NCI-H460 (cell line): ENCODE data around the gene INPP5K. TPM values are rescaled to one million over a fixed set of nuclear protein-coding genes. Genes with fewer than 3 reads are reported as not detected.
"Not testable (repeated sequence)": the region's sequence is repeated elsewhere in the genome, so short reads cannot be mapped to it uniquely, and the experiment has no call there.

ENCODE experiments used
- DNase-seq: peaks from one replicate; pipeline ENCODE4 v3.0.0-alpha.2; 2016; ENCODE audit warnings: low read depth; ENCODE audit errors: extremely low read depth
- total RNA-seq: library from RNA; depleted of rRNA; stranded (reverse); fragments of >200 nt; shearing (Covaris generic); gene quantifications from 2 replicates; pipeline ENCODE4 v1.2.3, GENCODE V29; 2014

The INPP5K gene
- total RNA-seq, 1 experiment from 2014 or later: 20.0 TPM

- no peak for DNase-seq
These were observed 46.2 kb downstream of the INPP5K start for GRCh38 chr17:1470071-1470754.

DNA sequence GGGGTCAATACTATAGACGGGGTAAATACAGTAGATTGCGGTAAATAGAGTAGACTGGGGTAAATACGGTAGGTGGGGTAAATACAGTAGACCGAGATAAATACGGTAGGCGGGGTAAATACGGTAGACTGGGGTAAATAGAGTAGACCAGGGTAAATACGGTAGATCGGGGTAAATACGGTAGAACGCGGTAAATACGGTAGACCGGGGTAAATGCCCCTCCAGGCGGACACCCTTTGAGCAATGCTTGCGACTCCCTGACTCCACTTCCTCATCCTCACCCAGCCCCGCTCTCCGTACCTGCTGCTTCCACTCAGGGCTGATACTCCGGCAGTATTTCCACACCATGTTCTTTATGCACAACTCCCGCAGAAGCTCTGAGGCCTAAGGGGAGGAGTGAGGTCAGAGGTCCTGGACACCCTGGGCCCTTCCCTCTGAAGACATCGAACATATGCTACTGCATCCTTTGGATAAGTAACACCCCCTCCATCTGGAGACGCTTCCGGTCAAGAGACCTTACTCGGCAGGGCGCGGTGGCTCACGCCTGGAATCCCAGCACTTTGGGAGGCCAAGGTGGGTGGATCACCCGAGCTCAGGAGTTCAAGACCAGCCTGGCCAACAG, 47.1 kb downstream of the INPP5K start:
- DNase-seq: no peak

DNA sequence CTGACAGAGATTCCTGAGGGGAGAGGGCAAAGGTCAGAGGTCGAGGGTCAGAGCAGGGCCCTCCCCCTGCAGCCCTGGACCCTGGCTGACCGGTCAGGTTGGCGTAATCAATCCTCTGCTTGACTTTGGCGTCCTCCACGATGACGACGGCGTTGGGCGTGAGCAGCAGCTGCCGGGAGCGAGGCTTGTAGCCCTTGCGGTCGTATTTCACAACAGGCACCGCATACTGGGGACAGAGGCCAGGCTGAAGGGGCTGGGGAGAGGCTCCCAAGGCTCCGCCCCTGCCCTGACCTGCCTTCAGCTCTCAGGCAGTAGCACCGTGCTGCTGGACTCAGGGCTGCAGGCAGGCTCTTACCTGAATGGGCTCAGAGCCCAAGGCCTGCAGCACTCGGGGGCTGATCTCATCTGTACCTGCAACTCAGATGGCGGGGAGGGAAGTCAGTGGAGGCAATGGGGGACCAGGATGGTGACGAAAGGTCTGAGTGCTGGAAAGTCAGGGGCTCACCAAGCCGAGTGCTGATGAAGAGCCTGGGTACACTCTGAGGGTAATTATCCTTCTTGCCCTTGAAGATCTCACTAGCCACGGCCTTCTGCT, 48.4 kb downstream of the INPP5K start:
- no peak for DNase-seq

DNA sequence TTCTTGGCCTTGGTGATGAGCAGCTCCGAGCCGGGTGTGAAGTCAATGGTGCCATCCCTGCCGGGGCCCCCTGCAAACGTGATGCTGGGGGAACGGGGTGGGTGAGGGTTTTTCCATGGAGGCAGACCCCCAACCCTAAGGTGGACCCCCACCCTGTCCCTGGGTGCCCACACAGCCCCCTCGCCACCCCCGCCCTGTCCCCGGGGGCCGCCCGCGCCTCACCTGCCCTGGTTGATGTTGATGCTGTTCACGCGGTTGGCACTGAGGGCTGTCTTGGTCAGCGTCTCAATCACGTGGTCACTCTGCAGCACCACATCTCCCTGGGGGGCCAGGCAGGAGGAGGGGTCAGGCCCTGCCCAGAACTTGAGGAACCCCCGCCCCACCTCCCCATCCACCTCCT, 49.2 kb downstream of the INPP5K start:
- DNase-seq: no peak

GRCh38 chr17:1464186-1464585, 52.2 kb downstream of the INPP5K start:
- no peak for DNase-seq

GRCh38 chr17:1462164-1463112, 54.0 kb downstream of the INPP5K start:
- no peak for DNase-seq

GRCh38 chr17:1461198-1461944, 55.0 kb downstream of the INPP5K start:
- DNase-seq: no peak

DNA sequence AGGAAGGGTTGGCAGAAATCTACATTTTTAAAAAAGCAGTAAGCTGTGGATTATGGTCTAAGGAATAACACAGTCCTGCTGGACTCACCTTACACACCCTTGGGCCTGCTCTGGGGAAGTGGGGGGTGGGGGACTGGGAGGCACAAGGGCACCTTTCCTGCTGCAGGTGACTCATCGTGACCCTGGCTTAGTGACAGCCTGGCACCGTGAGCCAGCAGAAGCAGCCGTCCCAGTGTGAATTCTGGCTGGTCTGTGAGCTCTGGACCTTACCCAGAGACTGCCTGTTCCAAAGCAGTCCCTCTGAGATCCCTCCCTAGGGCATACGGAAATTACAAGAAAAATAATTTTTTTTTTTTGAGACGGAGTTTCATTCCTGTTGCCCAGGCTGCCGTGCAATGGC, 56.2 kb downstream of the INPP5K start:
- no peak for DNase-seq

GRCh38 chr17:1455797-1456599, 60.4 kb downstream of the INPP5K start, which contains the start of gene CRK:
TSS of gene CRK (minus strand) at chr17:1456232. CDS start at chr17:1456117, 115 bp downstream.
- DNase-seq: peak; percentile 95

- peak; percentile 50 for DNase-seq
These were observed 61.1 kb downstream of the INPP5K start for GRCh38 chr17:1455291-1455796.

DNA sequence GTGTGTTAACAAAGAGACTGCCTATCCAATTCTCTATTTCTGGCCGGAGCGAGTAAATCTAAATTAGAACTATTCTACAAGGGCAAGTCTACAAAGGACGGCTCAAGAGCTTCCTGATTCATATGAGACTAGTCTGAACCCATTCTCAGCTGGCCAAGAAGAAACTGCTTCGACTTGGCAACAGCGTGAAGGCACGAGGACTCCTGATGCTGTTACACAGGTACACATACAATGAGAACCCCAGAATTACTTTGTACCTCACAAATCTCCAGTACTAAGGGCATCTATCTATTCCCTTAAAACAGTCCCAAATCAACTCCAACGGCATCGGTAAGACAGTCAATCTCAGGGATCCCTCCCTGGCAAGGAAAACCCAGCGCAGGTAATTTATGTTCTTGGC, 61.9 kb downstream of the INPP5K start:
- DNase-seq: no peak

GRCh38 chr17:1453694-1454093, 62.7 kb downstream of the INPP5K start:
- not testable (repeated sequence) for DNase-seq

DNA sequence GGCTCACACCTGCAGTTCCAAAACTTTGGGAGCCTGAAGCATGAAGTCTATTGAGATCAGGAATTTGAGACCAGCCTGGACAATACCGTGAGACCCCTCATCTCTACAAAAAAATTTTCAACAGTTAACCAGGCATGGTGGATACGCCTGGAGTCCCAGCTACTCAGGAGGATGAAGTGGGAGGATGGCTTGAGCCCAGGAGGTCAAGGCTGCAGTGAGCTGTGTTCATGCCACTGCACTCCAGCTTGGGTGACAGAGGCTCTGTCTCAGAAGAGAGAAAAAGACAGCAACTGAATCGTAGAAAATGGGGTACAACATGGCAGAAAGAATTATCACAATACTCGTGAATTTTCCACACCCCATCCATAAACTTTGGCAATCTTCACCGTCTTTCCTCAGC, 63.6 kb downstream of the INPP5K start:
- no peak for DNase-seq

DNA sequence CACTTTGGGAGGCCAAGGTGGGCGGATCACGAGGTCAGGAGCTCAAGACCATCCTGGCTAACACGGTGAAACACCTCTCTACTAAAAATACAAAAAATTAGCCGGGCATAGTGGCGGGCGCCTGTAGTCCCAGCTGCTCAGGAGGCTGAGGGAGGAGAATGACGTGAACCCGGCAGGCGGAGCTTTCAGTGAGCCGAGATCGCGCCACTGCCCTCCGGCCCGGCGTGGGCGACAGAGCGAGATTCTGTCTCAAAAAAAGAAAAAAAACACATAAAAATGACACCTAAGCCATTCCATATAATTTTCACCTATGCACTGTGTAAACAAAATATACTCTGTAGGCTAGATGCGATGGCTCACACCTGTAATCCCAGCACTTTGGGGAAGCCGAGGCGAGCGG, 66.2 kb downstream of the INPP5K start:
- DNase-seq: not testable (repeated sequence)

DNA sequence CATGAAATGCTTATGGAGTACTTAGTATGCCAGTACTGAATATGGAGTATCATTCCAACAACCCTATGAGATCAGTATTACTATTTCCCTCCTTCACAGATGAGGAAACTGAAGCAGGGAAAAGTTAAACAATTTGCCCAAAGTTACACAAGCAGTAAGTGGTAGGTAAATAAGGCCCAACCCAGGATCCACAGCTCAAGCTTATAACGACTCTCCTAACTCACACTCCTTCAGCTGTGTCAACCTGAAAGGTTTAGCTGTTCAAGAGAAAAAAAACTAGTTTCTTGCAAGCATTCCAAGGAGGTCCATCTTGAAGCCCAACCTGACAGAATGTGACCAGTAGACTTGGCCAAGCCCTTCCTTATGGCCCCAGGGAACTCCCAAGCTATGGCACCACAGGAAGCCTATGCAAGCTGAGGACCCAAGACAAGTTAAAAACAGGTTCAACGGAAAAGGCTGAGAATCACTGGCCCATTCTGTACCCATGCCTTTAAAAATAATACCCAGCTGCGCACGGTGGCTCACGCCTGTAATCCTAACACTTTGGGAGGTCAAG, 66.9 kb downstream of the INPP5K start:
- DNase-seq: no peak

- DNase-seq: no peak
These were observed 69.4 kb downstream of the INPP5K start for GRCh38 chr17:1447052-1447451.

GRCh38 chr17:1446201-1446600, 70.2 kb downstream of the INPP5K start:
- no peak for DNase-seq

DNA sequence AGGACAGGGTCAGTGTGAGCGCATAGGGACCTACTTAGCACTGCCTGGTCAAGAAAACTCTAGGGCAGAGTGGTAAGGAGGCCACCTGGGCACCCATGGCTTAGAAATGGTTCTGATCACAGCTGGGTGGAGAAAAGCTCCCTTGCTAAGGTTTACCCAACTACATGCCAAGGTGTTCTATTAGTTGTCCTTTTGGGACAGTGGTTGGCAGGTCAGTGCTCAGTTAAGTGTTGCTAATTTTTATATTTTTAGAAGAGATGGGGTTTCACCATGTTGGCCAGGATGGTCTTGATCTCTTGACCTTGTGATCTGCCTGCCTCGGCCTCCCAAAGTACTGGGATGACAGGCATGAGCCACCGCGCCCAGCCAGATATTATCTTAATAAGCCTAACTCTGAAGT, 70.7 kb downstream of the INPP5K start:
- not testable (repeated sequence) for DNase-seq
